ENCODE measurements around the gene HDAC11.

DNA sequence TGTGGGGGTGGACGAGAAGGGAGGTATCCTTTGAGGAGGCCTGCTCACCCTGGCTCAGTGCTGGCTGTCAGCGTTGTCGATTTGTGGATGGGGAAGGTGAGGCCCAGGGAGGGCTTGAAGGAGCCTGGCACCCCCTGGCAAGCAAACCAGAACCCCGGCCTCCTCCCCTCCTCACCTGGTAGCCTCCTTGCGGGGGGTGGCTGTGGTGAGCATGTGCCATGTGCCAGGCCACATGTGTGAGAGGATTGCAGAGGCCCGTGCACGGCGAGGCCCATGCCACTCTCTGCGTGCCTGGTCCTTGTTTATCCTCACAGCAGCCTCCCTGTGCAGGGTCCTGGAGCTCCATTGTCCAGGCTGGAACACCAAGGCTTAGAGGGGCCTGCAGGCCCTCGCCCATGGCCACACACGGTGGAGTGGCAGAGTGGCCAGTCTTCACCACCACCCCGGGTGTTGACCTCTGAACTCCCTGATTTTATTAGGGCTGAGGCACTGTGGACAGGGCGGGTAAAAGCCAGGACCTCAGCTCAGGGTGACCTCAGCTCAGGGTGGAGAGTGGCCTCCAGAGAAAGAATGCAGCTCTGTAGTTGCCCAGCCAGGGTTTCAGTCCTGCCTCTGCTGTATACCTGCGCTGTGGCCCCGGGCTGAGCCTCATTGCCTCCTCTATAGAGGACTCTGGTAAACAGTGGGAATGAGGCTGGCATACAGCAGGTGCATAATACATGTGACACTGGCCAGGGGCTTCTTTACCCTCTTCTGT lies 29.1 kb downstream of the HDAC11 start:
- TF ChIP-seq HDAC2 (IDR thresholded peaks at IDR 0.05) = no peak
- no peak for TF ChIP-seq ESRRA (IDR thresholded peaks at IDR 0.05; ENCODE audit: borderline replicate concordance, low read length)
- TF ChIP-seq, protein P1, sequence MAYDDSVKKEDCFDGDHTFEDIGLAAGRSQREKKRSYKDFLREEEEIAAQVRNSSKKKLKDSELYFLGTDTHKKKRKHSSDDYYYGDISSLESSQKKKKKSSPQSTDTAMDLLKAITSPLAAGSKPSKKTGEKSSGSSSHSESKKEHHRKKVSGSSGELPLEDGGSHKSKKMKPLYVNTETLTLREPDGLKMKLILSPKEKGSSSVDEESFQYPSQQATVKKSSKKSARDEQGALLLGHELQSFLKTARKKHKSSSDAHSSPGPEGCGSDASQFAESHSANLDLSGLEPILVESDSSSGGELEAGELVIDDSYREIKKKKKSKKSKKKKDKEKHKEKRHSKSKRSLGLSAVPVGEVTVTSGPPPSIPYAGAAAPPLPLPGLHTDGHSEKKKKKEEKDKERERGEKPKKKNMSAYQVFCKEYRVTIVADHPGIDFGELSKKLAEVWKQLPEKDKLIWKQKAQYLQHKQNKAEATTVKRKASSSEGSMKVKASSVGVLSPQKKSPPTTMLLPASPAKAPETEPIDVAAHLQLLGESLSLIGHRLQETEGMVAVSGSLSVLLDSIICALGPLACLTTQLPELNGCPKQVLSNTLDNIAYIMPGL (CRISPR knock-in tag; IDR thresholded peaks at IDR 0.05; ENCODE audit: borderline replicate concordance) = no peak
- TF ChIP-seq, protein P2, sequence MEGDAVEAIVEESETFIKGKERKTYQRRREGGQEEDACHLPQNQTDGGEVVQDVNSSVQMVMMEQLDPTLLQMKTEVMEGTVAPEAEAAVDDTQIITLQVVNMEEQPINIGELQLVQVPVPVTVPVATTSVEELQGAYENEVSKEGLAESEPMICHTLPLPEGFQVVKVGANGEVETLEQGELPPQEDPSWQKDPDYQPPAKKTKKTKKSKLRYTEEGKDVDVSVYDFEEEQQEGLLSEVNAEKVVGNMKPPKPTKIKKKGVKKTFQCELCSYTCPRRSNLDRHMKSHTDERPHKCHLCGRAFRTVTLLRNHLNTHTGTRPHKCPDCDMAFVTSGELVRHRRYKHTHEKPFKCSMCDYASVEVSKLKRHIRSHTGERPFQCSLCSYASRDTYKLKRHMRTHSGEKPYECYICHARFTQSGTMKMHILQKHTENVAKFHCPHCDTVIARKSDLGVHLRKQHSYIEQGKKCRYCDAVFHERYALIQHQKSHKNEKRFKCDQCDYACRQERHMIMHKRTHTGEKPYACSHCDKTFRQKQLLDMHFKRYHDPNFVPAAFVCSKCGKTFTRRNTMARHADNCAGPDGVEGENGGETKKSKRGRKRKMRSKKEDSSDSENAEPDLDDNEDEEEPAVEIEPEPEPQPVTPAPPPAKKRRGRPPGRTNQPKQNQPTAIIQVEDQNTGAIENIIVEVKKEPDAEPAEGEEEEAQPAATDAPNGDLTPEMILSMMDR (IDR thresholded peaks at IDR 0.05) = no peak
- no peak for TF ChIP-seq SMC3 (IDR thresholded peaks at IDR 0.05)
- no peak for TF ChIP-seq EP300 (IDR thresholded peaks at IDR 0.05)
- no peak for TF ChIP-seq POLR2A (IDR thresholded peaks at IDR 0.05; ENCODE audit: low read length)
- TF ChIP-seq RFX5 (IDR thresholded peaks at IDR 0.05) = no peak
- TF ChIP-seq RAD21 (conservative IDR thresholded peaks at IDR 0.05 in 1 of 2, IDR thresholded peaks at IDR 0.05 in 1 of 2) = no peak

Data from A549 (cell line).